NCI-H526 (cell line): ENCODE measurements around the gene SSBP3.
A peak's percentile ranks its signal among the peaks of the same experiment; 100 is the strongest.

Experiments
- DNase-seq, 2 experiments: peaks; one replicate each; lab custom pipeline; 2025; lab: John Stamatoyannopoulos, UW

Gene SSBP3

DNA sequence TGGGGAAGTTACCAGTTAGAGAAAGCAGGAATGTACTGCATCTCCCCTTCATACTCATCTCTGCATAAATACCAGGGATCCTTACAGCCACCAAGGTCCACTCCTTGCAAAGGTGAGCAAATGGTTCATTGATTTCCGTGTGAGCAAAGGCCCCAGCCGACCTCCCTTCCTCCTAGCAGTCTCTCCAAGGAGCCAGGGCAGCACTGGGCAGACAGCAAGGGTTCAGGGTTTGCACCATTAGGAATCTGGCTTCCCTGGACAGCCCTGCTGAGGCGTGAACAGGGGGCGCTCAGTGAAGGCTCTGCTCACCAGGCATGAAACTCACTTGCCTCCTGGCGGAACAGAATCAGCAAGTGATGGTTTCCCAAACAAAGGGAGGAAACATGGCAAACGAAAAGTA is 140.5 kb downstream of the SSBP3 start:
- DNase-seq, result no peak

DNA sequence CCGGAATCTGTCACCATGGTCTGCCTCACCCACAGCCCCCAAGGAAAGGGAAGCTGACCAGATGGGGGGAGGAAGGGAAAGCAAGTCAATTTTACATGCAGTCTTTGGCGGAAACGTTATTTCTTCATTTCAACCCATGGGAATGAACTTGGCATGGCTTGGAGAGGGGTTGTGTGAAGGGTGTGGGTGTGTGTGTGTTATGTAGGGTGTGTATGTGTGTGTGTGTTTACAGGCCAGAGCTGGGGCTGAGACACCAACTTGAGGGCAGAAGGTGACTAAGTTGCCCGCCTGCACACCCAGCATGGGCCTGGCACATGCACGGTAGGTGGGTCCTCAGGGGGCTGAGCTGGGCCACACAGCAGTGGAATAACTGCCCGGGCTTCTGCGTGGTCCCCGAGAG is 141.1 kb downstream of the SSBP3 start:
- no peak for DNase-seq

DNA sequence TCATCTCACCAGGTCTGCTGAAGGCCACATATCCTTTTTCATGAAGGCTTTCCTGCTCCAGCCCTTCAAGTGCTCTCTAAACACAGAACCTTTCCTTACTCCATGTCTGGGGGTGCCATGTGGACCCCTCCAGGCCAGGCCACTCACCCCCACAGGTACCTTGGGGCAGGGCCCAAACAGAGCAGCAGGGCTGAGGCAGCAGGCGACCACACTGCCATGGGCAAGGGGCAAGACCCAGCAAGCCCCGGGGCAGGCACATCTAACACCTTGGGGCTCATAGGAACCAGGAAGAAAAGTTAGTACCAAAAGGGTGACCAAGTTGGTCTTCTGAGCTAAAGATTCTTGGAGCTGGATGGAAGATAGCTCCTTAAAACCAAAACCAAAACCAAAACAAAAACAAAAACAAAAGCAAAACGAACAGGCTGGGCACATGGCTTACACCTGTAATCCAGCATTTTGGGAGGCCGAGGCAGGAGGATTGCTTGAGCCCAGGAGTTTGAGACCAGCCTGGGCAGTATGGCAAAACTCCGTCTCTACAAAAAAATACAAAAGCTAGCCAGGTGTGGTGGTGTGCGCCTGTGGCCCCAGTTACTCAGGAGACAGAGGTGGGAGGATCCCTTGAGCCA is 142.5 kb downstream of the SSBP3 start:
- no peak for DNase-seq

DNA sequence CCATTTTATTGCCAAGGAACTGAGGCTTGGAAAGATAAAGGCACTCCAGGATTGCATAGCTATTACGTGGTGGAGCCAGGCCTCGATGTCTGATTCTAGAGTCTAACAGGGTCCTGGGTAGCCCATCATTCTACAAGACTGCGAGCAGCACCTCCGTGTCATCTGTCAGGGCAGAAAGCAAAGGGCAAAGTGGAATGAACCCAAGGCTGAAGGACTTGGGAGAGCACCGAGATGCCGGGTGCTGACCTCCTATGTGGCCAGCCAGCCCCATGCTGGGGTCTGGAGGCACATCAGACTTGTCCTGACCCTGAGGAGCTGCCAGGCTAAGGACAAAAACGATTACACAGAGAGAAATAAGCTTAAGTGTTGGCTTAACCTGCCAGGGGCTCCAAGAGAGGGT is 143.9 kb downstream of the SSBP3 start:
- DNase-seq, result no peak

DNA sequence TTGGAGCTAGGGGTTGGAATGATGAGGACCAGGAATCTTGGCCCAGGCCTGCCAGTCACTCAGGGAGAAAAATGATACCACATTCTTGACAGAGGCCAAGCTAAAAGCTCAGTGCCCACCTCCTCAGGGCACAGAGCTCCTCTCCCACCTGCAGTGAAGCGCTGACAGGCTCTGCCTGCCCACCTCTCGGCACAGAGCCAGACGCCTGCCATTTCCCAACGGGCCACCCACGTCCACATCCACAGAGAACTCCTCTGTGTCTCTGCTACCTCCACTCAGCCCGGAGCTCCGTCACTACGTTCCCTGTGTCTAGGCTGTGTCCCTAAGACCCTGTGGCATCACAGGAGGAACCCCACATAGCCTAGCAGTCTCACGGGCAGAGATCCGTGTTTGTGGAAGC is 145.4 kb downstream of the SSBP3 start:
- no peak for DNase-seq

DNA sequence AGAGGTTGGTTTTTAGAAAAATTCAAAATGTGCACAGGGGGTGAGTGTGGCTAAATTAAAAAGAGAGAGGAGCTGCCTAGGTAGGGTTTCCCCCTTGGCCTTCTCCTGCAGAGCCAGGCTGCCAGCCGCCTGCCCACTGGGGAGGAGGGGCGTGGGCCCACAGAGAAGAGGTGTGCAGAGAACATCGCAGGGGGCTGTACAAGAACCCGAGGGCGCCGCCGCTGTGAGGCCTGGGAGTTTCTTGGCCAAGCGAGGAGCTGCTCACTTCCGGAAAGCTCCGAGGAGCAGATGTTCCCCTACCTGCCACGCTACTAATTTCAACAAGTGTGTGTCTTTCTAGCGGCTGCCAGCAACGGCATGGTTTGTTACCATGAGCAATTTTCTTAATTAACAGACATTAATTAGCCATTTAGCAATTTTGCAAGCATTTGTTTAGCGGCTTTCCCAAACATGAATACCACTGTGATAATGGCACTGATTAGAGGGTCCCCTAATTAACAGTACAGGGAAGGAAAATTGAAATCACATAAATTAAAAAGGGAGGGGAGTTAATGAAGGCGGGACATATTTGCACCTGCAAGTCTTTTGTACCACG is 146.6 kb downstream of the SSBP3 start:
- peak in 1 of 2 experiments; percentile 13 for DNase-seq

DNA sequence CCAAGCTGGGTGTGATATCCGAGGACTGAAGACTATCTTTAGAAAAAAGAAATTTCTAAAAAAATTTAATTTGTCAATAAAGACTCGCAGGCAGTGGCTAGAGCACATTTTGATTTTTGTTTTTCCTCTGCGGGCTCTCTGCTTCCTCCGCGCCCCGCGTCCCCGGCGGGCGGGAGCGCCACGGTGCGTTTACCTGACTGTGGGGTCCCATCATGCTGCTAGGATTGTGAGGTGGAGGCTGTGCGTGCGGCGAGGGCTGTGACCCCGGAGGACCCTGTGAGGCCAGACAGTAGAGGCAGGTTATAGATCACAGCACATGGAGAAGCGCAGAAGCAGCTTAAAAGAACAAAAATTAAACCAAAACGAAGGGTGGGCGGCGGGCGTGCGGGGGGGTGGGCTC is 148.3 kb downstream of the SSBP3 start:
- DNase-seq, result no peak

DNA sequence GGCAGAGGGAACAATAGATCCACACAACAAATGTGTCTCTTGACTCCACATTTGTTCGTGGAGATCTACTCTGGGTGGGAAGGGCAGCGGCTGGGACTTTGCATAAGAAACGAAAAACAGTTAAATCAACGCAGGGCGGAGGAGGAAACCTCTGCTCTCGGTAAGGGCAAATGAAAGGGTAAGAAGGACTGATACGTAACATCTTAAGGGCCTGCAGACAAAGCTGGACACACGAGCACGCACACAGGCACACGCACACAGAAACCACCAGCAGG is 148.9 kb downstream of the SSBP3 start:
- peak in 1 of 2 experiments; percentile 43 for DNase-seq

DNA sequence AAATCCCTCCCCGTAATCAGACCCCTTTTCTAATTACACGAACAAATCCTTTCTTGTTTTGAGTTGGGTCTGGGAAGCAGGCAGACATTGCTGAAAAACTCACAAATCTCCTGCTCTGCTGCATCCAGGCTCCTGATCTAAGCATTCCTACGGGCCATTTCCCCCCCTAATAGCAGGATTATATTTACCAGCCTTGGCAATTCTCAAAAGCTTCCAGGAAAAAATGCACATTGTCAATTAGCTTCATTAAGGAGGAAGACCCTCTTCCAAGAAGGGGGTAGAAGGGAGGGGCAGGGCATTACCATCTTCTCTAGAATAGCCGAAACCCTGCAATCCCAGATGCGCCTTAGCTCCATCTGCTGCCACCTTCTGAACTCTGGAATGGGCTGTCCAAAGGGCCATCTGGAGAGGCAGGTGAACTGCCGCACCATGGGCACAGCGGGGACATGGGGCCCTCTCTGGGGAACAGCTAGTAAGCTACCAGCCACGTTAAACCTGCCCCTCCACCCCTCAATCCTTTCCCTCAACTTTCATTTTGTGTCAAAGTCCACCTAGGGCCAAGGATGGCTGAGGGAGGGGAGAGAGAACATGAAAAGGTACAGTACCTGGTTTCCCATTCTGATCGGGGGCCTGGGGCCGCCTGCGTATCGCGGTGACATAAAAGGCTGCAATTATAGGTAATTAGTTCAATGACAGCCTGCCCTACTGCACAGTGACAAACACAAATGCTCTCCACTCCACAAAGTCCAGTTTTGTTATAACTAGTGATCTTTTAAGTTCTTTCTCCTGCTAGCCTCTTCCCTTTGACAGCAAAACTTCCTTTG is 149.5 kb downstream of the SSBP3 start:
- DNase-seq, result peak in 1 of 2 experiments; percentile 33

DNA sequence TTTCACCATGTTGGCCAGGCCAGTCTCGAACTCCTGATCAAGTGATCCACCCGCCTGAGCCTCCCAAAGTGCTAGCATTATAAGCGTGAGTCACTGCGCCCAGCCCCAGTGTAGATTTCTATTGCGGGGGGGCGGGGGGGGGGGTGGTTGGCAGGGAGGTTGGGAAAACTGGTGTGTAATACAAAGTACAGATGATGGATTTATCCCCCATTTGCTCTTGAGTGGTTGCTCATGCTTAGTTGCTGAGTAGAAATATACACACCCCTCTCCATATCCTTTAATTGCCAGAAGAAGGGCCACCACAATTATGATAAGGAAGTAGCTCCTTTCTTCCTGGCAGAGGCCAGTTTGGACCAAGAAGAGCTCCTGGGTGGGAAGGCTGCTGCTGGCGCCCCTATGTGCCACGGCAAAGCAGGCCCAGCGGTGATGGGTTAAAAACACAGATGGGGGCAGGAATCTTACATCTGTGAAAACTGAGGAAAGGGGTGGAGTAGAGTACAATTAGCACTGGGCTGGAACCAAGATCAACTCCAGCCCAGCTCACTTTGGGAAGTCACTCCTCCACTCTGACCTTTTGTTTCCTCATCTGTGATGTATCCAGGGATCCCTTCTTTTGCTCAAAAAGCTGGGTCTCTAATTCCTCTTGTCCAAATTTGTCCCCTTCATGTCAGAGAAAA is 151.0 kb downstream of the SSBP3 start:
- no peak for DNase-seq

DNA sequence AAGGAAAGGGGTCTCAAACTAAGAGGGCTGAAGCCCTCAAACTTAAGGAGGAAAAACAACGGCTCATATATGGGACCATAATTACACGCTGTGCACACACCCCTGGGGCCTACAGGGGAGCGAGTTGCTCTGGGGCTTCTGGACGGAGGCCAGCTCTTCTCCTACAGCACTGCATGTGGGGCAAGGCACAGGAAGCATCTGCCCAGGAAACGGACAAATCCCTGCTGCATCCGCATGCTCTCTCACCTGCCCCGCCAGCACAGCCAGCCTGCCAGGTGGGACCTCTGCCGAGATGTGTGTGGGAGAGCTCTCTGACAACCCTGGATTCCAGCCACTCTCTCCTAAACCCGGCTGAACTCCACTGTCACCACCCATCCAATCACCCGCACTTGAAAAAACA is 152.1 kb downstream of the SSBP3 start:
- no peak for DNase-seq

DNA sequence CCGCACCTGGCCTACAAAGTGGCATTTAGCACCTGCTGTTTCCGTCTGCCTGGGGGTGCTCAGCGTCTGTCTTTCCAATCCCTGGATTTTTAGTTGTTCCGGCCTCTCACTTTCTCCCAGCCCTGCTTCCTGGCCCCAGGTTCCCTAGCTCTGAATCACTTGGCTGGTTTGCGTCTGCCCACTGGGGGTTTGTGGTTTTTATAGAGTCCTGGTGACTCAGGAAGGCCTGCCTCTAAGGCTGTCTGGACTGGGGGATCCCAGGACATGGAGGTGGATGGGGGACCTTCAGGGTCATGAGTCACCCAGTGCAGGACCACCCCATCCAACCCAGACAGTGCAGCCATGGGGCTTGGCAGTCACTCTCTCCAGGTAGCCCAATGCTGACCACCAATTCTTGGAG is 152.7 kb downstream of the SSBP3 start:
- DNase-seq, result no peak

DNA sequence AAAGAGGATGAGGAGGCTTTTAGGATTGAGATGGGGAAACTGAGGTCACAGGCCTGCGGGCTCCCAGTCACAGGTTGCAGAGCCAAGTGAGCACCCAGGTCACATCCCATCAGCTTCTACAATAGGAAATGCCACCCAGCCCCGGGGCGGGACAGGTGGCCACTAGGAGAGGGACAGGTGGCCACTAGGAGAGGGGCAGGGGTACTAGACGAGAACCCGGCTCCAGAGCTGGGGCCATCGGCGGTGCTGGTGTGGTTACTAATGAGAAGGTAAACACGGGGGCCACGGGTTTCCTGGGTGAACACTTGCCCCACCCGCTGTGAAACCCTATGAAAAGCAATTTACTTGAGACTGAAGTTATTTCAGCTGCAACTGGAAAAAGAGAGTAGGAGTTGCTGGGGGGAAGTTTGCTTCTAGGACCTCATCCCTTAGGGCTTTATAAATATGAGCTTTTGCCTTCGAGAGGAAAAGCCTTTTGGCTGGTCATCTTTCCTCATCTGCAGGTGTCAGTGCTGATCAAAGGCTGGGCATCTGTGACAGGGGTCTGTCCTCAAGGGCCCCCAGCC is 153.7 kb downstream of the SSBP3 start:
- no peak for DNase-seq

DNA sequence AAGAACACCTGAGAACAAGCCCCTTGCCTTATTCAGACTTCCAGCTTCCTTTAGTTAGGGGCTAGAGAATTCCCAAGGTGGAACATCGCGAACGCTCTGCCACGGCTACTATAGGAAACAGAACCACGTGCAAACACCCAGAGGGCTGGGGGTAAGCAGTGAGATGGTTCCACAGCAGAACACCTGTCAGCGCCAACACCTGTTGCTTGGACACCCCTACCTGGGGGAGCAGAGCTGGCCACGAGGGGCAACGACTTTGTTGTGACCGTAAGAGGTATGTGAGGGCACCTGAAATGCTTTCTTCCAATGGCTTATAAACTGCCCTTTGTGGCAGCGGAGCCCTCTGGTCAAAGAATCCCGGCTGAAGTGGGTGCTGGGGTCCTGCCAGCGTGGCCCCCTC is 155.5 kb downstream of the SSBP3 start:
- DNase-seq, result no peak

DNA sequence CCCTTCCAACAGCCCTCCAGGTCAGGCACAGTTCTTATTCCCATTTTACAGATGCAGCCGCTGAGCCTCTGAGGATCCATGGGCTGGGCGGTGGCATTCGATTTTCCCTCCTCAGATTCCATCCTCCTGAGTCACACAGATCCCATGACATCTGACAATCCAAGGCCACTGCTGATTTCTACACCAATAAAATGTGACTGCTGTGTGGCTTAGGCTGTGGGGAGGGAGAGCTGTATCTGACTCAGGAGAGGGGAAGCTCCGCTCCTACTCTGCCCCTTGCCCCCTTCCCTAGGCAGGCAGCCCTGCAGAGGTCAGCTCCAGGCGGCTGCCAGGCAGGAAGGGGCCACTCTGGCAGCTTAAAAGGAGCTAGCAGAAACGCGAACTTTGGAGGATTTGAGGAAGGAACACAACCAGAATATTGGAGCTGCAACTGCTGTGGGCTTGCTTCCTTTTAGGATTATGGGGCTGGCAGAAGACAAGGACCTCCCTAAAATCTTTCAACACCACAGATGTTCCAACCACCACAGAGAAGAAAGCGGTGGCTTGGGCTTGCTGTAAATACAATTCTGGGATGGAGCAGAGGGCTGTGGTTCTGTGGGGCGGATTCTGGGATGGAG is 156.3 kb downstream of the SSBP3 start:
- DNase-seq, result no peak

DNA sequence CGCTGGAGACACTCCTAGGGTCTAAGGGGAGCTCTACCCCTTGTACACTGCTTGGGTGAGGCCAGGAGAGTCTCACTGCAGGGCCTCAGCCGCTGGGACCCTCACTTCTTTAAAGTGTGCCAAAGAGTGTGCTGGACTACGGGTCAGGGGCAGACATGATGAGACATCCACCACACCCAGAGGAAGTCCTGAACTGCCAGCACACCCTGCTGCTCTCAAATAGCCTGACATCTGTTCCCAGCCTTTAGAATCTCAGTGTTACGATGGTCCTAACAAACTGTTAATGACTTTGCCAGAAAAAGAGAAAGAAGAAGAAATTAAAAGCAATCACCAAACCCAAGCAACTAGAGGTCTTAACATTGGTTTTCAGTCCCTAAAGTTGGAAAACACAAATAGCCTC is 157.2 kb downstream of the SSBP3 start:
- DNase-seq, result no peak

DNA sequence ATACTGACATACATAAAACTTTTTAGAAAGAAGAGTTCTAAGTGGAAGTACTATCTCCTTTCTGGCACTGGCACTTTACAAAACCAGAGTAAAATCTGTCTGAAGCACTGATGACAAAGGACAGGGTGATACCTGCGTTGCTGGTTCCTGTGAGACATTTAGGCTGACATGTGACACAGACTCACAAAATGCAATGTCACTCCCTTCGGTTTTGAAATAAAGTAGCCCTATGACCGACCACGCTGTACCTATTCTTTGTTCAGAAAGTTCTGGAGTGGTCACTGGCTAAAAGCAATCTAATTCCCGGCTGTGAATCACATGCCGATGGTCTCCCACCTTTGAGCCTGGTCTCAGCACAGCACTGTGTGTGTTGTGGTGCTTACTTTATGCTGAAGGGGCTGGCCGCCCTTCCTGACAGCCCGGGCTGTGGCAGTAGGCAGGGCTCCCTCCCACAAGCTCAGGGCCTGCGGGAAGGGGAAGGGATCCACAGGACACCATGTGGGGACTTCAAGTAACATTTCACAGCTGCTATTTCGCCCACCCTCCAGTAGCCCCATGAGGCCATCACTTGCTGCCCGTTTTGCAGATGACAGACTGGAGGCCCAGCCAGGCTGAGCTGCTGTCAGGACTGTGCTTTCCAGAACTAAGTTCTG is 158.2 kb downstream of the SSBP3 start:
- DNase-seq, result no peak

DNA sequence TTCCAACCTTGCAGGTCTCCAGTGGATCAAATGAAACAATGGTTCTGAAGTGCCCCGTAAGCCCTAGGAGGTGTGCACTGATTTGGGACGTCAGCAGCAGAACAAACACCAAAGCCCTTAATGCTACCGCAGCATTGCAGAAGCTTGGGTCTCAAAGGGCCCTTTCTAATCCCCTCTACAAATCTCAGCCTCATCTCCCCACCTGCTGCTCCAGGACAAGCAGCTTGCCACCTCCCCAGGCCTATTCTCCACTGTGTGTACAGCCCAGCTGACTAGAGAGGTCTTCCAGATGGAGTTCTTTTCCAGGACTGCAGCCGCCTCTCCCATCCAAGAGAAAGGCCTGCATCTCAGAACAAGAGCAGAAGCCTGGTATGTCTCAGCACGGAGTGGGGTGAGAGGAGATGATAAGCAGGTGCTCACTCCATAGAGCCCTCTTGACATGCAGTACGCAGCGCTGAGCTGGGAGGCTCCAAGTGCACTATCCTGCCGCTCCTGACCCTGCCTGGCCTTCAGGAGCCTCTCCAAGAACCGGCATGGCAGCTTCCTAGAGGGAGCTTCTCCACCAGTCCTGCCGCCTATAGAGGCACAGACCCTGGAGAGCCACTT is 160.0 kb downstream of the SSBP3 start:
- DNase-seq, result no peak

DNA sequence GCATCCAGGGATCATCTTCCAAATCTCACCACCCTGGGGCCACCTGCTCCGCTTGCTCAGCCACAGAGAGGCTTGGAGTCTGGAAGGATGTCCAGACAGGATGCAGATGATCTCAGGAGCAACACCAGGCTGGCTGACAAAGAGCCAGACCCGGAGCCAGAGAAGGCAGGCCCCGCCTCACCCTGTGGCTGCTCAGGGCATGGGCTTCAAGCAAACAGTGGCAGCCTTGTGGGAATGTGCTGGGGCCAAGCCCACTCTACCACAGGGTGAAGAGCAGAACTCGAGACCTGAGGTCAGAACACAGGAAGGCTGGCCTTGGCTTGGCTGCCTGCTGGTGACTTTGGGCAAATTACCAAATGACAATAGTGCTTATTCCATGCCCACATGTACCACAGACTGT is 160.7 kb downstream of the SSBP3 start:
- DNase-seq, result no peak

DNA sequence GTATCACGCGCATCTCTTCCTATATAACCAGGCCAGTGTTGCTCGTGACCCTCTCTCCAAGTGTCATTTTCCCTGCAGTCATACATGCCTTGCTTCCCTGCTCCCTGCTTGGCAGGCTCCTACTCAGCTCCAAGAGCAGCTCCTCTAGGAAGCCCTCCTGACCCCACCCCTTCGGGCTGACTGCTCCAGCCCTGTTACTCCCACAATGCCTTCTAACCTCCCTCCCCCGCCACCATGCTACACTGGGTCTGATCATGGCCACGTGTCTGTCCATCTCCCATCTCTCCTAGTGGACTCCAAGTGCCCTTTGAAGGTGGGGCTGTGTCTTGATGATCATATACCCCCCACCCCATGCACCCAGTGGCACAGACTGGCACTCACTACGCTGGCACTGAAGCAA is 161.5 kb downstream of the SSBP3 start:
- DNase-seq, result no peak

DNA sequence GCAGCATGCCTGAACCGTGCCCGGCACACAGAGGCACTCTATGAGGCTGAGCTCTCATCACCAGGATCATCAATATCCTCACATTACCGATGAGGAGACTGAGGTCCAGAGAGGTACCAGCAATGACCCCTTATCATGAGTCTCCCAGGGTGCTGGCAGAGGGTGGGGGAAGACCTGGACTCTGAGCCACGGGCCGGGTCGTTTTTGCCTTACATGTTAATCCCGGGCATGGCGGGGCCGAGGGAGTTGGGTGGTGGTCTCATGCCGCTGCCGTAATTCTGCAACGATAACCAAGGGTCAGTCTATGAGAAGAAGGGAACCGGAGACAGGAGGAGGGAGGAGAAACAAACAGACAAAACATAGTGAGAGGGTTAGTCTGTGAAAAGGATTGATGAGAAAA is 163.2 kb downstream of the SSBP3 start:
- no peak for DNase-seq
